ENCODE results near the gene TMEM187. TPM values are rescaled to one million over a fixed set of nuclear protein-coding genes. Genes with fewer than 3 reads are reported as not detected.
A peak's percentile ranks its signal among the peaks of the same experiment; 100 is the strongest.

TMEM187 gene
- total and polyA plus RNA-seq, 10 donors: 2.0 to 12.2 (median 5.6) TPM

GRCh38 chrX:154011376-154012335 lies 39.1 kb downstream of the TMEM187 start:
- DNase-seq: no peak
- TF ChIP-seq CTCF (IDR thresholded peaks at IDR 0.05 in 8 of 11, conservative IDR thresholded peaks at IDR 0.05 in 3 of 11) (no peak), POLR2AphosphoS5 (IDR thresholded peaks at IDR 0.05) (peak; percentile 3 to 64 (median 34)), POLR2A (IDR thresholded peaks at IDR 0.05) (no peak)
- Histone ChIP-seq H3K4me1 (peaks cover 0 to 85% (median 17%) of the 10 kb centered on the region in 6 donors), H3K27me3 (replicated peaks in 1 of 7) (peaks cover 0 to 6% (median 0%) of the 10 kb centered on the region in 7 donors), H3K9me3 (no peaks in the 10 kb centered on the region), H3K4me3 (no peak overlapping the region), H3K27ac (peak overlapping the region in 3 of 8 donors; percentile 64 to 77 (median 66)), H3K36me3 (peaks cover 0 to 68% (median 20%) of the 10 kb centered on the region in 6 donors)
- intact Hi-C loops (cut with DNase I; ENCODE audit: low total_unique reads): no loop called here
- 85 to 98% (median 90%) methylated on average over 9 to 18 of the region's 18 CpGs for WGBS, 5 donors

- Histone ChIP-seq H3K27me3 (replicated peaks in 1 of 7) (peaks cover 0 to 6% (median 0%) of the 10 kb centered on the region in 7 donors), H3K9me3 (no peaks in the 10 kb centered on the region), H3K4me1 (peaks cover 0 to 85% (median 19%) of the 10 kb centered on the region in 6 donors), H3K36me3 (peaks cover 0 to 76% (median 27%) of the 10 kb centered on the region in 6 donors), H3K4me3 (no peak overlapping the region), H3K27ac (peak overlapping the region in 2 of 8 donors; percentile 52 to 77)
- intact Hi-C loops (cut with DNase I; ENCODE audit: low total_unique reads): no loop called here
- WGBS, 5 donors: 80 to 90% (median 87%) methylated on average over 2 to 17 of the region's 17 CpGs
- DNase-seq: no peak
- no peak for TF ChIP-seq POLR2A (IDR thresholded peaks at IDR 0.05)
- peak in 2 of 3 donors; percentile 12 to 54 for TF ChIP-seq POLR2AphosphoS5 (IDR thresholded peaks at IDR 0.05)
- TF ChIP-seq CTCF (IDR thresholded peaks at IDR 0.05 in 8 of 11, conservative IDR thresholded peaks at IDR 0.05 in 3 of 11): no peak
Measured at GRCh38 chrX:154012336-154012991, 39.9 kb downstream of the TMEM187 start.

DNA sequence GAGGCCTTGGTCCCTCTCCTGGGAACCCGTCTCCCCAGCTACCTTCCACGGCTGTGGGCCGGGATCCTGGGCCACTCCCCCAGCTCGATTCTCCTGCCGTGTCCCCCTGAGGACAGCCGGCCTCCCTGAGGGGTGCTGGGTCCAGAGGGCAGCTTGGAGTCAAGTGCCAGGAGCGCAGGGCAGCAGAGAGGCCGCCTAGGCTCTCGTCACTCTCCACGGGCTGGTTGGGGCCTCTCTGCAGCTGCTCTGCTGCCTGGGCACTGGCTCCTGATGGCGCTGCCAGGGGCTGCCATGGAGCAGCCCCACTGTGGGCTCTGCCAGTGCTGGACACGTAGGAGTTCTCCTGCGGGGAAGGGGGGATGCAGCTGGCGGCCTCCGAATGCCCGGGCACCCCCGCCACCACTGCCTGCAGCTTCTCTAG lies 40.5 kb downstream of the TMEM187 start:
- TF ChIP-seq CTCF (IDR thresholded peaks at IDR 0.05 in 8 of 11, conservative IDR thresholded peaks at IDR 0.05 in 3 of 11) (no peak), POLR2AphosphoS5 (IDR thresholded peaks at IDR 0.05) (no peak), POLR2A (IDR thresholded peaks at IDR 0.05) (no peak)
- H3K9me3 ChIP-seq: no peaks in the 10 kb centered on the region
- intact Hi-C loops (cut with DNase I; ENCODE audit: low total_unique reads): no loop called here
- H3K4me3 ChIP-seq: no peak overlapping the region
- peaks cover 0 to 81% (median 27%) of the 10 kb centered on the region in 6 donors for H3K36me3 ChIP-seq
- H3K4me1 ChIP-seq: peaks cover 0 to 85% (median 22%) of the 10 kb centered on the region in 6 donors
- H3K27me3 ChIP-seq (replicated peaks in 1 of 7): peaks cover 0 to 6% (median 0%) of the 10 kb centered on the region in 7 donors
- H3K27ac ChIP-seq: peak overlapping the region in 3 of 8 donors; percentile 7 to 52 (median 24)
- DNase-seq: no peak
- WGBS, 5 donors: 75 to 82% (median 78%) methylated on average over 12 to 17 of the region's 17 CpGs; no CpG with 5 or more reads in 1 of the 5 donors

Data from spleen (tissue), 11 donors.